Esophagus squamous epithelium (tissue), 4 donors: ENCODE data around the gene ARHGEF12.

Experiments
- POLR2A ChIP-seq, 4 donors: fragments of 450-650 bp; IDR thresholded peaks; one replicate each; pipeline ENCODE4 v1.6.1; 2017; ENCODE audit warnings: antibody characterized with exemption in 4 of 4, mild to moderate bottlenecking in 4 of 4, moderate library complexity in 3 of 4
- TF ChIP-seq, protein P1 (sequence below), 6 experiments: fragments of 450-650 bp in 4 of 6; fragments of 200-600 bp in 2 of 6; sonication (generic) in 2 of 6; IDR thresholded peaks; one replicate each; pipeline ENCODE4 v1.5.1; 2016 to 2019; ENCODE audit warnings: antibody characterized with exemption in 6 of 6, mild to moderate bottlenecking in 4 of 6, moderate library complexity in 4 of 6

DNA sequence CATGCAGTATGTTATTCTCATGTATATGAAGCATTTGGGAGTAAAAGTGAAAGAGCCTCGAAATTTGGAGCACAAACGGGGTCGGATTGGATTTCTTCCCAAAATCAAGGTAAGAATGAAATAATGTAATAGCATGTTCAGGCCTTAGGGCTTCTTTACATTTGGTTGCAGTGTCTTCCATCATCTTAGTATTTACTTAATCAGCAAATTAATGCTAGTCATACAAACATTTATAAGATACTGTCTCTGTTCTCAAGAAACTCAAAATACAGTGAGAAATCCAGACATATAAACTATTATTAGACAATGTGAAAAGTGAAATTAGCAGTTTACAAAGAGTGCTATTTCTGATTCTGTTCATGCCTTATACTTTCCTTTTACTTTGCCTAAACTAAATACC, 112.0 kb downstream of the ARHGEF12 start:
- TF ChIP-seq, protein P1, sequence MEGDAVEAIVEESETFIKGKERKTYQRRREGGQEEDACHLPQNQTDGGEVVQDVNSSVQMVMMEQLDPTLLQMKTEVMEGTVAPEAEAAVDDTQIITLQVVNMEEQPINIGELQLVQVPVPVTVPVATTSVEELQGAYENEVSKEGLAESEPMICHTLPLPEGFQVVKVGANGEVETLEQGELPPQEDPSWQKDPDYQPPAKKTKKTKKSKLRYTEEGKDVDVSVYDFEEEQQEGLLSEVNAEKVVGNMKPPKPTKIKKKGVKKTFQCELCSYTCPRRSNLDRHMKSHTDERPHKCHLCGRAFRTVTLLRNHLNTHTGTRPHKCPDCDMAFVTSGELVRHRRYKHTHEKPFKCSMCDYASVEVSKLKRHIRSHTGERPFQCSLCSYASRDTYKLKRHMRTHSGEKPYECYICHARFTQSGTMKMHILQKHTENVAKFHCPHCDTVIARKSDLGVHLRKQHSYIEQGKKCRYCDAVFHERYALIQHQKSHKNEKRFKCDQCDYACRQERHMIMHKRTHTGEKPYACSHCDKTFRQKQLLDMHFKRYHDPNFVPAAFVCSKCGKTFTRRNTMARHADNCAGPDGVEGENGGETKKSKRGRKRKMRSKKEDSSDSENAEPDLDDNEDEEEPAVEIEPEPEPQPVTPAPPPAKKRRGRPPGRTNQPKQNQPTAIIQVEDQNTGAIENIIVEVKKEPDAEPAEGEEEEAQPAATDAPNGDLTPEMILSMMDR (IDR thresholded peaks at IDR 0.05): no peak
- no peak for TF ChIP-seq POLR2A (IDR thresholded peaks at IDR 0.05)
